WTC11 (cell line): ENCODE measurements around the gene KCNMA1. TPM values are rescaled to one million over a fixed set of nuclear protein-coding genes. Genes with fewer than 3 reads are reported as not detected.

Source experiments
- ATAC-seq: fragments of 200-7000 bp; cut with Tn5 transposase; 2 replicates; pipeline ENCODE4 v1.10.0; 2021; ENCODE audit warnings: mild to moderate bottlenecking, moderate library complexity
- CTCF ChIA-PET: fragments of 300-600 bp; sonication (Branson Sonifier 250); formaldehyde crosslinking; loops from one replicate; lab custom pipeline; 2021; ENCODE audit warnings: antibody characterized with exemption; lab: Charles Lee
- POLR2A ChIA-PET: fragments of 350-600 bp; sonication (Branson Sonifier 250); formaldehyde crosslinking; loops from one replicate; lab custom pipeline; 2021; ENCODE audit warnings: antibody characterized with exemption; lab: Charles Lee
- DNase-seq: peaks from one replicate; pipeline ENCODE4 v3.0.0; 2021; ENCODE audit warnings: low spot score
- H3K27ac Mint-ChIP-seq: 2 replicates; pipeline ENCODE4 v1.8.0; 2021; ENCODE audit warnings: mixed read lengths
- H3K27me3 Mint-ChIP-seq: 2 replicates; pipeline ENCODE4 v1.8.0; 2021; ENCODE audit warnings: low read depth, mild to moderate bottlenecking, moderate library complexity, mixed read lengths
- H3K36me3 Mint-ChIP-seq: 2 replicates; pipeline ENCODE4 v1.8.0; 2021; ENCODE audit warnings: mixed read lengths
- H3K4me1 Mint-ChIP-seq: 2 replicates; pipeline ENCODE4 v1.8.0; 2022; ENCODE audit warnings: mixed read lengths
- H3K4me3 Mint-ChIP-seq: 2 replicates; pipeline ENCODE4 v1.8.0; 2021; ENCODE audit warnings: mild to moderate bottlenecking, moderate library complexity, mixed read lengths
- H3K9me3 Mint-ChIP-seq: 2 replicates; pipeline ENCODE4 v1.8.0; 2021; ENCODE audit warnings: mixed read lengths
- EMX1 ChIP-seq: fragments of 250-450 bp; sonication (Bioruptor Pico); IDR thresholded peaks from 2 replicates; pipeline ENCODE4 v1.8.0; 2021; ENCODE audit warnings: mild to moderate bottlenecking
- FOXP1 ChIP-seq: sonication (generic); formaldehyde crosslinking; IDR thresholded peaks from 2 replicates; pipeline ENCODE4 v1.8.0; 2022; ENCODE audit warnings: missing genetic modification reagents, mild to moderate bottlenecking, moderate library complexity, borderline replicate concordance
- HMGA2 ChIP-seq: fragments of 250-450 bp; sonication (Bioruptor Pico); IDR thresholded peaks from 2 replicates; pipeline ENCODE4 v1.4.0; 2021; ENCODE audit warnings: mild to moderate bottlenecking, moderate library complexity
- RELA ChIP-seq: sonication (generic); formaldehyde crosslinking; IDR thresholded peaks from 2 replicates; pipeline ENCODE4 v1.8.1; 2022; ENCODE audit warnings: missing genetic modification reagents, mild to moderate bottlenecking, borderline replicate concordance
- RORB ChIP-seq: fragments of 250-450 bp; sonication (Bioruptor Pico); IDR thresholded peaks from 2 replicates; pipeline ENCODE4 v1.9.0; 2021; ENCODE audit warnings: mild to moderate bottlenecking
- SMAD3 ChIP-seq: sonication (generic); formaldehyde crosslinking; IDR thresholded peaks from 2 replicates; pipeline ENCODE4 v1.8.0; 2022; ENCODE audit warnings: missing genetic modification reagents, mild to moderate bottlenecking, borderline replicate concordance
- SMAD4 ChIP-seq: sonication (generic); formaldehyde crosslinking; IDR thresholded peaks from 2 replicates; pipeline ENCODE4 v1.8.0; 2022; ENCODE audit warnings: mild to moderate bottlenecking, missing genetic modification reagents
- TCF7 ChIP-seq: sonication (generic); formaldehyde crosslinking; IDR thresholded peaks from 2 replicates; pipeline ENCODE4 v1.8.0; 2022; ENCODE audit warnings: mild to moderate bottlenecking, low read depth, missing genetic modification reagents, moderate library complexity
- USF1 ChIP-seq: sonication (generic); formaldehyde crosslinking; IDR thresholded peaks from 2 replicates; pipeline ENCODE4 v1.8.0; 2022; ENCODE audit warnings: mild to moderate bottlenecking, missing genetic modification reagents
- ZNF121 ChIP-seq: sonication (generic); formaldehyde crosslinking; IDR thresholded peaks from 2 replicates; pipeline ENCODE4 v1.8.0; 2023; ENCODE audit warnings: missing genetic modification reagents
- ZNF232 ChIP-seq: sonication (generic); formaldehyde crosslinking; IDR thresholded peaks from 2 replicates; pipeline ENCODE4 v1.8.0; 2022; ENCODE audit warnings: mild to moderate bottlenecking, missing genetic modification reagents
- ZNF396 ChIP-seq: fragments of 250-450 bp; sonication (Bioruptor Pico); IDR thresholded peaks from 2 replicates; pipeline ENCODE4 v1.8.0; 2021; ENCODE audit warnings: mild to moderate bottlenecking, moderate library complexity, borderline replicate concordance
- ZNF423 ChIP-seq: fragments of 250-450 bp; sonication (Bioruptor Pico); IDR thresholded peaks from 2 replicates; pipeline ENCODE4 v2.1.2; 2022; ENCODE audit warnings: mild to moderate bottlenecking, moderate library complexity
- ZNF512 ChIP-seq: sonication (generic); formaldehyde crosslinking; IDR thresholded peaks from 2 replicates; pipeline ENCODE4 v1.8.1; 2022; ENCODE audit warnings: missing genetic modification reagents, borderline replicate concordance
- total RNA-seq: library from RNA; stranded (reverse); gene quantifications from 3 replicates; pipeline ENCODE4 v1.2.3, GENCODE V29; 2021
- TF ChIP-seq, protein P1 (sequence below): sonication (generic); formaldehyde crosslinking; IDR thresholded peaks from 2 replicates; pipeline ENCODE4 v1.8.1; 2023; ENCODE audit warnings: mild to moderate bottlenecking, missing genetic modification reagents, borderline replicate concordance

Gene KCNMA1
- total RNA-seq, 1 experiment from 2014 or later = 7.3 TPM

GRCh38 chr10:77649333-77650331, 12.0 kb upstream of the KCNMA1 start:
- peak; percentile 73 for ATAC-seq
- Mint-ChIP-seq H3K36me3 (peaks cover 17% of the 10 kb centered on the region), H3K4me1 (peaks cover 37% of the 10 kb centered on the region), H3K27ac (no peak overlapping the region; the same call in 1 of the 2 replicates)
- TF ChIP-seq ZNF423 (peak; percentile 75; the same call in 1 of the 2 replicates), RORB (no peak), ZNF121 (CRISPR knock-in tag) (no peak), FOXP1 (0 out of 2 replicates have a peak, but pooled peaks have one; percentile 22), USF1 (CRISPR knock-in tag) (no peak), RELA (CRISPR knock-in tag) (no peak), HMGA2 (CRISPR knock-in tag) (no peak), EMX1 (CRISPR knock-in tag) (no peak), SMAD3 (CRISPR knock-in tag) (no peak), ZNF232 (CRISPR knock-in tag) (no peak), ZNF512 (CRISPR knock-in tag) (peak; percentile 51; the same call in 1 of the 2 replicates), TCF7 (no peak), ZNF396 (CRISPR knock-in tag) (no peak)
- TF ChIP-seq, protein P1, sequence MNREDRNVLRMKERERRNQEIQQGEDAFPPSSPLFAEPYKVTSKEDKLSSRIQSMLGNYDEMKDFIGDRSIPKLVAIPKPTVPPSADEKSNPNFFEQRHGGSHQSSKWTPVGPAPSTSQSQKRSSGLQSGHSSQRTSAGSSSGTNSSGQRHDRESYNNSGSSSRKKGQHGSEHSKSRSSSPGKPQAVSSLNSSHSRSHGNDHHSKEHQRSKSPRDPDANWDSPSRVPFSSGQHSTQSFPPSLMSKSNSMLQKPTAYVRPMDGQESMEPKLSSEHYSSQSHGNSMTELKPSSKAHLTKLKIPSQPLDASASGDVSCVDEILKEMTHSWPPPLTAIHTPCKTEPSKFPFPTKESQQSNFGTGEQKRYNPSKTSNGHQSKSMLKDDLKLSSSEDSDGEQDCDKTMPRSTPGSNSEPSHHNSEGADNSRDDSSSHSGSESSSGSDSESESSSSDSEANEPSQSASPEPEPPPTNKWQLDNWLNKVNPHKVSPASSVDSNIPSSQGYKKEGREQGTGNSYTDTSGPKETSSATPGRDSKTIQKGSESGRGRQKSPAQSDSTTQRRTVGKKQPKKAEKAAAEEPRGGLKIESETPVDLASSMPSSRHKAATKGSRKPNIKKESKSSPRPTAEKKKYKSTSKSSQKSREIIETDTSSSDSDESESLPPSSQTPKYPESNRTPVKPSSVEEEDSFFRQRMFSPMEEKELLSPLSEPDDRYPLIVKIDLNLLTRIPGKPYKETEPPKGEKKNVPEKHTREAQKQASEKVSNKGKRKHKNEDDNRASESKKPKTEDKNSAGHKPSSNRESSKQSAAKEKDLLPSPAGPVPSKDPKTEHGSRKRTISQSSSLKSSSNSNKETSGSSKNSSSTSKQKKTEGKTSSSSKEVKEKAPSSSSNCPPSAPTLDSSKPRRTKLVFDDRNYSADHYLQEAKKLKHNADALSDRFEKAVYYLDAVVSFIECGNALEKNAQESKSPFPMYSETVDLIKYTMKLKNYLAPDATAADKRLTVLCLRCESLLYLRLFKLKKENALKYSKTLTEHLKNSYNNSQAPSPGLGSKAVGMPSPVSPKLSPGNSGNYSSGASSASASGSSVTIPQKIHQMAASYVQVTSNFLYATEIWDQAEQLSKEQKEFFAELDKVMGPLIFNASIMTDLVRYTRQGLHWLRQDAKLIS (CRISPR knock-in tag) = no peak
- TF ChIP-seq, all 79 proteins: peak for 3
- ChIA-PET CTCF (interaction anchor here (0.8 to 1.2 kb wide), 2 partner anchors 62 to 239 kb away, joined by 3 to 6 read pairs; no protein-coding TSS in a partner anchor), POLR2A (no interaction called here)
- H3K27me3 Mint-ChIP-seq = peaks cover 3% of the 10 kb centered on the region
- no peak for DNase-seq
- H3K9me3 Mint-ChIP-seq = peaks cover 28% of the 10 kb centered on the region
- H3K4me3 Mint-ChIP-seq = no peak overlapping the region

DNA sequence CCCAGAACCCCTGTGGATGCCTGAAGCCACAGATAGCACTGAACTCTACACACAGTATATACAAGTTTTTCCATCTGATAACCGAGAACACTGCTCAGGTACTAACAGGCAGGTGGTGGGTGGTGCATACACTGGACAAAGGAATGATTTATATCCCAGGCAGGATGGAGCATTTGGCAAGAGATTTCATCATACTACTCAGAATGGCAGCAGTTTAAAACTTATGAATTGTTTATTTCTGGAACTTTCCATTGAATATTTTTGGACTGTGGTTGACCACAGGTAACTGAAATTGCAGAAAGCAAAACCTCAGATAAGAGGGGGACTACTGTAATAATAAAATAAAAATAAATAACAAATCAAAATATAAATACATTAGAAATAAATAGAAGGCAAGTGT, 10.9 kb upstream of the KCNMA1 start:
- Mint-ChIP-seq H3K4me1 (peaks cover 37% of the 10 kb centered on the region), H3K9me3 (peaks cover 31% of the 10 kb centered on the region), H3K36me3 (peaks cover 20% of the 10 kb centered on the region), H3K4me3 (no peak overlapping the region), H3K27ac (no peak overlapping the region), H3K27me3 (peaks cover 3% of the 10 kb centered on the region)
- ATAC-seq (no peak), DNase-seq (no peak)
- POLR2A ChIA-PET = no interaction called here
- TF ChIP-seq HMGA2 (CRISPR knock-in tag) = 0 out of 2 replicates have a peak, but pooled peaks have one; percentile 19
- no peak for TF ChIP-seq SMAD4 (CRISPR knock-in tag)
- CTCF ChIA-PET = no interaction called here
